CD8-positive, alpha-beta memory T cell (primary cell): ENCODE measurements around the gene INSL3. TPM values are rescaled to one million over a fixed set of nuclear protein-coding genes. Genes with fewer than 3 reads are reported as not detected.

Experiments
- CTCF ChIA-PET: fragments of 350-600 bp; sonication (Branson Sonifier 250); formaldehyde crosslinking; loops from one replicate; lab custom pipeline; 2021; ENCODE audit warnings: antibody characterized with exemption; lab: Charles Lee
- POLR2A ChIA-PET: fragments of 350-600 bp; sonication (Branson Sonifier 250); formaldehyde crosslinking; loops from one replicate; lab custom pipeline; 2021; ENCODE audit warnings: antibody characterized with exemption; lab: Charles Lee
- DNase-seq, 5 donors: peaks; one replicate each; pipeline versions ENCODE4 v3.0.0 to v3.0.0-alpha.2; 2020 to 2022; ENCODE audit warnings: mixed read lengths in 1 of 5
- H3K27ac ChIP-seq: one replicate; pipeline ENCODE4 v1.7.0; 2013; ENCODE audit warnings: low read depth, mild to moderate bottlenecking, low read length, moderate library complexity
- H3K27me3 ChIP-seq: 2 replicates; pipeline ENCODE4 v1.7.0; 2013; ENCODE audit warnings: low read length, mild to moderate bottlenecking; ENCODE audit not compliant: insufficient read depth, poor library complexity, severe bottlenecking
- H3K36me3 ChIP-seq: 2 replicates; pipeline ENCODE4 v1.7.0; 2013; ENCODE audit warnings: mild to moderate bottlenecking, low read length, moderate library complexity; ENCODE audit not compliant: insufficient read depth
- H3K4me1 ChIP-seq: 2 replicates; pipeline ENCODE4 v1.7.0; 2013; ENCODE audit warnings: mild to moderate bottlenecking, low read length, moderate library complexity; ENCODE audit not compliant: insufficient read depth
- H3K4me3 ChIP-seq: 2 replicates; pipeline ENCODE4 v1.7.0; 2013; ENCODE audit warnings: mild to moderate bottlenecking, low read length
- H3K9me3 ChIP-seq: 2 replicates; pipeline ENCODE4 v1.7.0; 2013; ENCODE audit warnings: mild to moderate bottlenecking, low read length
- H3K27ac Mint-ChIP-seq, 8 donors: one replicate each; pipeline ENCODE4 v1.8.0; 2020 to 2021; ENCODE audit warnings: mixed read lengths in 8 of 8, mild to moderate bottlenecking in 6 of 8, inconsistent platforms in 3 of 8, moderate library complexity in 3 of 8
- H3K27me3 Mint-ChIP-seq, 2 donors: one replicate each; pipeline ENCODE4 v1.8.0; 2020 to 2021; ENCODE audit warnings: mixed read lengths in 2 of 2, mild to moderate bottlenecking in 1 of 2, moderate library complexity in 1 of 2
- H3K36me3 Mint-ChIP-seq, 3 donors: one replicate each; pipeline ENCODE4 v1.8.0; 2020 to 2021; ENCODE audit warnings: mixed read lengths in 3 of 3, inconsistent platforms in 1 of 3, mild to moderate bottlenecking in 1 of 3
- H3K4me1 Mint-ChIP-seq, 3 donors: one replicate each; pipeline ENCODE4 v1.8.0; 2020 to 2021; ENCODE audit warnings: mixed read lengths in 3 of 3, inconsistent platforms in 1 of 3, mild to moderate bottlenecking in 1 of 3
- H3K4me3 Mint-ChIP-seq, 7 donors: one replicate each; pipeline ENCODE4 v1.8.0; 2020 to 2021; ENCODE audit warnings: mixed read lengths in 7 of 7, mild to moderate bottlenecking in 6 of 7, moderate library complexity in 4 of 7, inconsistent platforms in 2 of 7
- H3K9me3 Mint-ChIP-seq, 5 donors: one replicate each; pipeline ENCODE4 v1.8.0; 2020 to 2022; ENCODE audit warnings: mixed read lengths in 5 of 5, mild to moderate bottlenecking in 3 of 5, moderate library complexity in 2 of 5, inconsistent platforms in 1 of 5
- polyA plus RNA-seq: library from polyadenylated mRNA; unstranded; fragments of 300-500 nt; fragmentation: Illumina TruSeq; gene quantifications from one replicate; pipeline ENCODE4 v1.2.3, GENCODE V29; 2021
- total RNA-seq, 2 experiments: library from RNA; stranded (reverse); gene quantifications; one replicate each; pipeline ENCODE4 v1.2.3, GENCODE V29; 2021

Gene INSL3
- total and polyA plus RNA-seq, 3 experiments from 2014 or later: 1.8 to 2.9 (median 2.6) TPM

GRCh38 chr19:17775991-17776803, 45.1 kb downstream of the INSL3 start:
- no peak for DNase-seq
- Histone ChIP-seq H3K9me3 (no peaks in the 10 kb centered on the region), H3K27me3 (no peaks in the 10 kb centered on the region), H3K4me3 (no peak overlapping the region), H3K27ac (no peak overlapping the region), H3K36me3 (peaks cover 13% of the 10 kb centered on the region), H3K4me1 (no peaks in the 10 kb centered on the region)
- peaks cover 0 to 3% of the 10 kb centered on the region in 2 donors for H3K27me3 Mint-ChIP-seq
- H3K36me3 Mint-ChIP-seq: peaks cover 10 to 57% (median 10%) of the 10 kb centered on the region in 3 donors
- H3K4me3 Mint-ChIP-seq: peak overlapping the region in 2 of 7 donors; percentile 41 to 54
- peaks cover 0 to 9% (median 5%) of the 10 kb centered on the region in 3 donors for H3K4me1 Mint-ChIP-seq
- ChIA-PET POLR2A (no interaction called here), CTCF (interaction anchor here (0.9 to 4.5 kb wide), 3 partner anchors 24 to 80 kb away, joined by 4 to 23 read pairs (median 4); no protein-coding TSS in a partner anchor)
- peak overlapping the region in 3 of 8 donors; percentile 23 to 35 (median 27) for H3K27ac Mint-ChIP-seq
- no peaks in the 10 kb centered on the region for H3K9me3 Mint-ChIP-seq

GRCh38 chr19:17775245-17775927, 45.9 kb downstream of the INSL3 start:
- Mint-ChIP-seq H3K36me3 (peaks cover 10 to 60% (median 10%) of the 10 kb centered on the region in 3 donors), H3K27ac (peak overlapping the region in 2 of 8 donors; percentile 55 to 80), H3K27me3 (peaks cover 0 to 3% of the 10 kb centered on the region in 2 donors), H3K4me3 (peak overlapping the region in 1 of 7 donors; percentile 54), H3K9me3 (no peaks in the 10 kb centered on the region), H3K4me1 (peaks cover 0 to 9% (median 5%) of the 10 kb centered on the region in 3 donors)
- peak in 1 of 5 donors; percentile 26 for DNase-seq
- Histone ChIP-seq H3K36me3 (peaks cover 13% of the 10 kb centered on the region), H3K9me3 (no peaks in the 10 kb centered on the region), H3K27ac (no peak overlapping the region), H3K4me1 (no peaks in the 10 kb centered on the region), H3K27me3 (no peaks in the 10 kb centered on the region), H3K4me3 (no peak overlapping the region)
- POLR2A ChIA-PET: no interaction called here
- CTCF ChIA-PET: interaction anchor here (0.5 to 4.5 kb wide), 12 partner anchors 9 to 80 kb away, joined by 3 to 23 read pairs (median 4); partner anchors contain the start of genes FCHO1 and MAP1S

GRCh38 chr19:17772172-17772571, 49.1 kb downstream of the INSL3 start:
- ChIA-PET POLR2A (no interaction called here), CTCF (interaction anchor here (1.1 to 1.5 kb wide), 2 partner anchors 11 to 68 kb away, joined by 3 read pairs; no protein-coding TSS in a partner anchor)
- Mint-ChIP-seq H3K27me3 (peaks cover 0 to 2% of the 10 kb centered on the region in 2 donors), H3K36me3 (peaks cover 12 to 79% (median 14%) of the 10 kb centered on the region in 3 donors), H3K4me3 (no peak overlapping the region), H3K4me1 (peaks cover 0 to 9% (median 2%) of the 10 kb centered on the region in 3 donors), H3K9me3 (no peaks in the 10 kb centered on the region), H3K27ac (peak overlapping the region in 2 of 8 donors; percentile 38 to 85)
- Histone ChIP-seq H3K36me3 (peaks cover 13% of the 10 kb centered on the region), H3K9me3 (no peaks in the 10 kb centered on the region), H3K4me3 (no peak overlapping the region), H3K27me3 (no peaks in the 10 kb centered on the region), H3K27ac (no peak overlapping the region), H3K4me1 (no peaks in the 10 kb centered on the region)
- no peak for DNase-seq

DNA sequence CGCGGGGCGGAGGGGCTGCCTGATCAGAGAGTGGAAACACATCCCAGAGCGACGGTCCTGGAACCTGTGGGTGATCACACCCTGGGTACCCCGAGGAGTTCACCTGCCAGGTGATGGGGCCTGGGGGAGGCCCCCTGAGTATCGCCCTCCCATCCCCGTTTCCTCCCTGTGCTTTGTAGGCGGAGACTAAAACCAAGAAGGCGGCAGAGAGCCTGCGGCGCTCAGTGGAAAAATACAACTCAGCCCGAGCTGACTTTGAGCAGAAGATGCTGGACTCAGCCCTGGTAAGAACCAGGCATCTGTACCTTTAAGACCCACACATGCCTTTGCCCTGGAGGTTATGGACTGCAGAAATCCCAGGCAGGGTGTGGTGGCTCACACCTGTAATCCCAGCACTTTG, 50.7 kb downstream of the INSL3 start:
- Mint-ChIP-seq H3K9me3 (no peaks in the 10 kb centered on the region), H3K27ac (no peak overlapping the region), H3K4me3 (no peak overlapping the region), H3K36me3 (peaks cover 12 to 80% (median 14%) of the 10 kb centered on the region in 3 donors), H3K27me3 (peaks cover 0 to 2% of the 10 kb centered on the region in 2 donors), H3K4me1 (peaks cover 0 to 3% (median 2%) of the 10 kb centered on the region in 3 donors)
- Histone ChIP-seq H3K9me3 (no peaks in the 10 kb centered on the region), H3K27ac (no peak overlapping the region), H3K36me3 (peaks cover 18% of the 10 kb centered on the region), H3K4me3 (no peak overlapping the region), H3K4me1 (no peaks in the 10 kb centered on the region), H3K27me3 (no peaks in the 10 kb centered on the region)
- DNase-seq: no peak
- ChIA-PET CTCF (interaction anchor here (0.7 kb wide), 1 partner anchor 16 kb away, joined by 3 read pairs; no protein-coding TSS in a partner anchor), POLR2A (no interaction called here)

DNA sequence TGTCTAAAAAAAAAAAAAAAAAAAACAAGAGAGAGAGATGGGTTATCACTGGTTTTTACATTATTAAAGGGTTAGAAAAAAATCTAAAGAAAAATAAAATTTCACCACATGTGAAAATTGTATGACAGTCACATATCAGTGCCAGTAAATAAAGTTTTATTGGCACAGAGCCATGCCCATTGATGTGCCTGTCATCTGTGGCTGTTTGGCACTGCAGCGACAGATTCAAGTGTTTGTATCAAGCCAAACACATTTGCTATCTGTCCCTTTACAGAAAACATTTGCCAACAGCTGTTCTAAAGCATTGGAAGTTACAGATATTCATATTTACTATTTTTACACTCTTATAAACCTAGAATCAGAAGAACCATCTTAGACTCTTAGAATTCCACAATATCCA, 53.8 kb downstream of the INSL3 start:
- no peak overlapping the region for H3K27ac ChIP-seq
- CTCF ChIA-PET: interaction anchor here (0.9 to 2.0 kb wide), 2 partner anchors 16 to 63 kb away, joined by 3 to 10 read pairs; partner anchors contain the start of gene FCHO1
- POLR2A ChIA-PET: no interaction called here
- DNase-seq: no peak
- H3K27ac Mint-ChIP-seq: no peak overlapping the region
- no peak overlapping the region for H3K4me3 Mint-ChIP-seq
- H3K36me3 Mint-ChIP-seq: peaks cover 11 to 79% (median 11%) of the 10 kb centered on the region in 3 donors
- H3K9me3 ChIP-seq: no peaks in the 10 kb centered on the region
- peaks cover 0 to 2% of the 10 kb centered on the region in 2 donors for H3K27me3 Mint-ChIP-seq
- H3K4me1 ChIP-seq: no peaks in the 10 kb centered on the region
- no peak overlapping the region for H3K4me3 ChIP-seq
- H3K27me3 ChIP-seq: no peaks in the 10 kb centered on the region
- no peaks in the 10 kb centered on the region for H3K4me1 Mint-ChIP-seq
- H3K9me3 Mint-ChIP-seq: no peaks in the 10 kb centered on the region
- H3K36me3 ChIP-seq: peaks cover 35% of the 10 kb centered on the region

DNA sequence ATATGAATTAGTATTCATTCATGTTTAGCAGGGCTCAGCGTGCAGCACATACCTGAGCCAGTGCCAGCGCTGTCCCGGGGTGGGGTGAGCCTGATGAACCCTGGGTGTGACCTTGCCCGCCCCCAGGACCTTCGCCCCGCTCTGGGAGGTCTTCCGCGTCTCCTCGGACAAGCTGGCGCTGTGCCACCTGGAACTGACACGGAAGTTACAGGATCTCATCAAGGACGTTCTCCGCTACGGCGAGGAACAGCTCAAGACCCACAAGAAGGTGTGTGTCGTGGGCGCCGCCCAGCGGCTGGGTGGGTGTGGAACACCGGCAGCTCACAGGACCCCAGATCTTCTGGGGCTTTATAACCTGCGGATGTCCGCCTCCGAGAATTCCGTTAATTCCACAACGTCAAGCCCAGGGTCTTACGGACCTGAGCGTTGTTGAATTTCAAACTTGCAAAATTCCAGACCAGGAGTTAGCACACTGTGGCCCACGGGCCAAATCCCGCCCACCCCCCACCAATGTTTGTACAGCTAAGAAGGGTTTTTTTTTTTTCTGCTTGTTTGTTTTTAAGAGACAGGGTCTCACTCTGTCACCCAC, 54.7 kb downstream of the INSL3 start:
- Histone ChIP-seq H3K9me3 (no peaks in the 10 kb centered on the region), H3K27me3 (no peaks in the 10 kb centered on the region), H3K36me3 (peaks cover 28% of the 10 kb centered on the region), H3K4me3 (no peak overlapping the region), H3K4me1 (no peaks in the 10 kb centered on the region), H3K27ac (no peak overlapping the region)
- Mint-ChIP-seq H3K36me3 (peaks cover 9 to 75% (median 9%) of the 10 kb centered on the region in 3 donors), H3K27me3 (no peaks in the 10 kb centered on the region), H3K4me3 (no peak overlapping the region), H3K9me3 (no peaks in the 10 kb centered on the region), H3K4me1 (no peaks in the 10 kb centered on the region), H3K27ac (no peak overlapping the region)
- POLR2A ChIA-PET: interaction anchor here (0.5 kb wide), 1 partner anchor 98 kb away, joined by 3 read pairs; no protein-coding TSS in a partner anchor
- peak in 1 of 5 donors; percentile 33 for DNase-seq
- CTCF ChIA-PET: interaction anchor here (0.9 to 2.3 kb wide), 8 partner anchors 11 to 92 kb away, joined by 3 to 10 read pairs (median 4); partner anchors contain the start of genes FCHO1, JAK3 and RPL18A
